Common myeloid progenitor, CD34-positive (primary cell): ENCODE results near the gene MYT1.

ENCODE experiments used
- CTCF ChIA-PET: fragments of 350-600 bp; sonication (Branson Sonifier 250); formaldehyde crosslinking; loops from one replicate; lab custom pipeline; 2021; ENCODE audit warnings: antibody characterized with exemption; lab: Charles Lee
- POLR2A ChIA-PET: fragments of 350-600 bp; sonication (Branson Sonifier 250); formaldehyde crosslinking; loops from one replicate; lab custom pipeline; 2021; ENCODE audit warnings: antibody characterized with exemption; lab: Charles Lee
- DNase-seq, 3 donors: peaks; one replicate each; pipeline versions ENCODE4 v3.0.0 to v3.0.0-alpha.2; 2013
- H3K27ac ChIP-seq, 2 experiments: 1 replicate in 1 of 2; 2 replicates in 1 of 2; pipeline ENCODE4 v1.7.0; 2013; ENCODE audit warnings: inconsistent platforms in 2 of 2, low read length in 2 of 2, mild to moderate bottlenecking in 2 of 2, low read depth in 1 of 2, moderate library complexity in 1 of 2; ENCODE audit not compliant: severe bottlenecking in 2 of 2, insufficient read depth in 1 of 2, poor library complexity in 1 of 2
- H3K27me3 ChIP-seq, 5 experiments: replicated peaks in 2 of 5; 1 replicate in 3 of 5; 2 replicates in 2 of 5; pipeline versions ENCODE4 v1.6.1 to v1.7.0; 2013; ENCODE audit warnings: low read length in 4 of 5, mild to moderate bottlenecking in 2 of 5, moderate library complexity in 2 of 5, inconsistent platforms in 1 of 5; ENCODE audit not compliant: insufficient read depth in 5 of 5, control insufficient read depth in 4 of 5
- H3K36me3 ChIP-seq, 4 experiments: 1 replicate in 2 of 4; 2 replicates in 2 of 4; pipeline versions ENCODE4 v1.6.1 to v1.7.0; 2013; ENCODE audit warnings: low read length in 3 of 4, control low read depth in 1 of 4, mild to moderate bottlenecking in 1 of 4; ENCODE audit not compliant: control insufficient read depth in 4 of 4, insufficient read depth in 4 of 4
- H3K4me1 ChIP-seq, 4 experiments: 1 replicate in 3 of 4; 2 replicates in 1 of 4; pipeline versions ENCODE4 v1.6.1 to v1.7.1; 2013; ENCODE audit warnings: low read length in 3 of 4, mild to moderate bottlenecking in 3 of 4, control low read depth in 1 of 4, inconsistent platforms in 1 of 4, moderate library complexity in 1 of 4; ENCODE audit not compliant: control insufficient read depth in 4 of 4, insufficient read depth in 4 of 4; ENCODE audit errors: control extremely low read depth in 1 of 4
- H3K4me3 ChIP-seq, 7 experiments: 1 replicate in 4 of 7; 2 replicates in 3 of 7; pipeline versions ENCODE4 v1.5.1 to v1.7.0; 2013; ENCODE audit warnings: mild to moderate bottlenecking in 7 of 7, low read length in 6 of 7, moderate library complexity in 6 of 7, inconsistent platforms in 2 of 7, low read depth in 2 of 7, control low read depth in 1 of 7; ENCODE audit not compliant: insufficient read depth in 4 of 7, control insufficient read depth in 1 of 7; ENCODE audit errors: extremely low read depth in 1 of 7
- H3K9me3 ChIP-seq, 5 experiments: 1 replicate in 4 of 5; 2 replicates in 1 of 5; pipeline versions ENCODE4 v1.6.1 to v1.7.1; 2013; ENCODE audit warnings: low read length in 4 of 5, mild to moderate bottlenecking in 2 of 5, inconsistent platforms in 1 of 5, low read depth in 1 of 5, moderate library complexity in 1 of 5; ENCODE audit not compliant: control insufficient read depth in 4 of 5, insufficient read depth in 2 of 5; ENCODE audit errors: control extremely low read depth in 1 of 5
- WGBS: methylation state at CpG from one replicate; pipeline ENCODE4 v1.1.5; 2013; ENCODE audit not compliant: insufficient coverage; 5-methylcytosine and 5-hydroxymethylcytosine counted together

Gene MYT1

DNA sequence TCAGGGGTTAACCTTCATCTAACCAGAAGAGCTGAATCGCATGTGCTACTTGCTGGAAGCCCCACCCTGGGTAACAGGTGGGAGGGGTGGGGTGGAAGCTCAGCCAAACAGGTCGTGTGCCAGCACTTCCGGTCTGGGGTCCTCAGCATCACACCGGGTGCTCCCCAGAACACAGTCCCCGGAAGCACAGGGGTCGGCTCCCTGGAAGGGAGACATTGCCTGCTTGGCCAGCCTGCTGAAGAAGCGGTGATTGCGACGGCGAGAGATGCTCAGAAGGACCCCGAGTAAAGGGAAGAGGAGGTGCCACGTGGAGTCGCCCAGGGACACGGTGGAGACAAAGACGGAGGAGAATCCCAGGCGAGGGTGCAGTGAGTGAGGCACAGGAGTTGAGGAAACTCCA lies 36.5 kb downstream of the MYT1 start:
- POLR2A ChIA-PET, result no interaction called here
- Histone ChIP-seq H3K27me3 (no peaks in the 10 kb centered on the region), H3K4me3 (no peak overlapping the region), H3K36me3 (no peaks in the 10 kb centered on the region), H3K9me3 (peaks cover 0 to 9% (median 0%) of the 10 kb centered on the region in 5 experiments), H3K27ac (no peak overlapping the region), H3K4me1 (no peaks in the 10 kb centered on the region)
- DNase-seq, result no peak
- CTCF ChIA-PET, result no interaction called here
- WGBS, result 93% methylated on average over 15 of the region's 16 CpGs

DNA sequence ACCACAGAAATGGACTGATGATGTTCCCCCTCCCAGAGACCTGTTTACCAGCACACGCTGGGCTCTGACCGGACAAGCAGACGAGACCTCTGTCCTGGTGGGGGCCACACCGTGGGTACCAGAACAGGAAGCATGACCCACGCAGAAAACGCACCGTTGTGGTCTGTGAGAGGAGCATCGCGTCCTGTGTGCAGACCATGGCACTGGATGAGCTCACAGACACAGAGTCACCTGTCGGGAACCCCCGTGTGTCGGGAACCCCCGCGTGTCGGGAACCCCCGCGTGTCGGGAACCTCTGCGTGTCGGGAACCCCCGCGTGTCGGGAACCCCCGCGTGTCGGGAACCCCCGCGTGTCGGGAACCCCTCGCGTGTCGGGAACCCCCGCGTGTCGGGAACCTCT lies 37.4 kb downstream of the MYT1 start:
- Histone ChIP-seq H3K27ac (no peak overlapping the region), H3K27me3 (no peaks in the 10 kb centered on the region), H3K4me3 (no peak overlapping the region), H3K4me1 (no peaks in the 10 kb centered on the region), H3K9me3 (peaks cover 0 to 9% (median 0%) of the 10 kb centered on the region in 5 experiments), H3K36me3 (no peaks in the 10 kb centered on the region)
- POLR2A ChIA-PET, result no interaction called here
- DNase-seq, result no peak
- WGBS, result 97% methylated on average over 21 of the region's 35 CpGs
- CTCF ChIA-PET, result no interaction called here

- H3K4me3 ChIP-seq, result no peak overlapping the region
- DNase-seq, result no peak
- CTCF ChIA-PET, result no interaction called here
- no peaks in the 10 kb centered on the region for H3K27me3 ChIP-seq
- H3K36me3 ChIP-seq, result no peaks in the 10 kb centered on the region
- H3K27ac ChIP-seq, result no peak overlapping the region
- no peaks in the 10 kb centered on the region for H3K4me1 ChIP-seq
- H3K9me3 ChIP-seq, result peaks cover 0 to 9% (median 0%) of the 10 kb centered on the region in 5 experiments
- POLR2A ChIA-PET, result no interaction called here
- 100% methylated on average over 10 of the region's 17 CpGs for WGBS
Observed at GRCh38 chr20:64203037-64203777, 39.0 kb downstream of the MYT1 start.

DNA sequence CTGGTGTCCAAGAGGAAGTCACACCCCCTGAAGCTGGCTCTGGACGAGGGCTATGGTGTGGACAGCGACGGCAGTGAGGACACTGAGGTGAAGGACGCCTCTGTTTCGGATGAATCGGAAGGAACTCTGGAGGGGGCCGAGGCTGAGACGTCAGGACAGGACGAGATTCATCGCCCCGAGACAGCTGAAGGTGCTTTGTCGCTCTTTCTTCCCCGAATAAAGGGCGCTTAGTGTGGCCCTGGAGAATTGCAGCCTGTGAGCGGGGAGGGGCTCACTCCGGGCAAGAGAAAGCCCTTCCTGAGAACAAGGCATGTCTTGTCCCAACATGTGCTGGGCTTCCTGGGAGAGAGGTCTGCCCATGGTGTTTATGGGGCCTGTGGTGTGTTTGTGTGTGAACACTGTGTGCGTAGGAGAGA lies 41.4 kb downstream of the MYT1 start:
- POLR2A ChIA-PET, result no interaction called here
- Histone ChIP-seq H3K27ac (no peak overlapping the region), H3K4me1 (no peaks in the 10 kb centered on the region), H3K36me3 (no peaks in the 10 kb centered on the region), H3K9me3 (peaks cover 0 to 9% (median 0%) of the 10 kb centered on the region in 5 experiments), H3K4me3 (no peak overlapping the region), H3K27me3 (no peaks in the 10 kb centered on the region)
- 85% methylated on average over 13 of the region's 17 CpGs for WGBS
- DNase-seq, result no peak
- CTCF ChIA-PET, result no interaction called here

- H3K27me3 ChIP-seq, result no peaks in the 10 kb centered on the region
- CTCF ChIA-PET, result no interaction called here
Observed at GRCh38 chr20:64206614-64207013, 42.4 kb downstream of the MYT1 start.

DNA sequence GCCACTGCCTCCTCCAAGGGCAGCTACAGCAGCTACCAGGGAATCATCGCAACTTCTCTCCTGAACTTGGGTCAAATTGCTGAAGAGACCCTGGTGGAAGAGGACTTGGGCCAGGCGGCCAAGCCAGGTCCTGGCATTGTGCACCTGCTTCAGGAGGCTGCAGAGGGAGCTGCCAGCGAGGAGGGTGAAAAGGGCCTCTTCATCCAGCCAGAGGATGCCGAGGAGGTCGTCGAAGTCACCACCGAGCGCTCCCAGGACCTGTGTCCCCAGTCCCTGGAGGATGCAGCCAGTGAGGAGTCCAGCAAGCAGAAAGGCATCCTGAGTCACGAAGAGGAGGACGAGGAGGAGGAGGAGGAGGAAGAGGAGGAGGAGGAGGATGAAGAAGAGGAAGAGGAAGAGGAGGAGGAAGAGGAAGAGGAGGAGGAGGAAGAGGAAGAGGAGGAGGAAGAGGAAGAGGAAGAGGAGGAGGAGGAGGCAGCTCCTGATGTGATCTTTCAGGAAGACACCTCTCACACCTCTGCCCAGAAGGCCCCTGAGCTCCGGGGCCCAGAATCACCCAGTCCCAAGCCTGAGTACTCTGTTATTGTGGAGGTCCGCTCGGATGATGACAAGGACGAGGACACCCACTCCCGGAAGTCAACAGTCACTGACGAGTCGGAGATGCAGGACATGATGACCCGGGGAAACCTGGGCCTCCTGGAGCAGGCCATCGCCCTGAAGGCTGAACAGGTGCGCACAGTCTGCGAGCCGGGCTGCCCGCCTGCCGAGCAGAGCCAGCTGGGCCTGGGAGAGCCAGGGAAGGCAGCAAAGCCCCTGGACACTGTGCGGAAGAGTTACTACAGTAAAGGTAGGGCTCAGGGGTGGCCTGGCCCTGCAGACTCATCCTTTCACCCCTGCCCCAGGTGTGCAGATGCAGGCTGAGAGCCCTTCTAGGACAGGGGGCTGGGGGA lies 43.7 kb downstream of the MYT1 start:
- Histone ChIP-seq H3K27ac (no peak overlapping the region), H3K27me3 (no peaks in the 10 kb centered on the region), H3K36me3 (no peaks in the 10 kb centered on the region), H3K4me3 (no peak overlapping the region), H3K9me3 (no peaks in the 10 kb centered on the region), H3K4me1 (no peaks in the 10 kb centered on the region)
- WGBS, result 98% methylated on average over 19 of the region's 25 CpGs
- POLR2A ChIA-PET, result no interaction called here
- CTCF ChIA-PET, result no interaction called here
- no peak for DNase-seq

More at GRCh38 chr20:64206614-64207013, 42.4 kb downstream of the MYT1 start:
- DNase-seq, result no peak
- POLR2A ChIA-PET, result no interaction called here
- Histone ChIP-seq H3K27ac (no peak overlapping the region), H3K4me3 (no peak overlapping the region), H3K4me1 (no peaks in the 10 kb centered on the region), H3K36me3 (no peaks in the 10 kb centered on the region), H3K9me3 (peaks cover 0 to 7% (median 0%) of the 10 kb centered on the region in 5 experiments)
- 94% methylated on average over 5 of the region's 8 CpGs for WGBS

GRCh38 chr20:64209148-64209547 lies 44.9 kb downstream of the MYT1 start:
- Histone ChIP-seq H3K27ac (no peak overlapping the region), H3K27me3 (no peaks in the 10 kb centered on the region), H3K9me3 (no peaks in the 10 kb centered on the region), H3K36me3 (no peaks in the 10 kb centered on the region), H3K4me1 (no peaks in the 10 kb centered on the region), H3K4me3 (no peak overlapping the region)
- CTCF ChIA-PET, result no interaction called here
- no peak for DNase-seq
- WGBS, result 98% methylated on average over 6 of the region's 7 CpGs
- POLR2A ChIA-PET, result no interaction called here
